Mononuclear cell (primary cell): ENCODE measurements around the gene TIAM1. TPM values are rescaled to one million over a fixed set of nuclear protein-coding genes. Genes with fewer than 3 reads are reported as not detected.

Experiments
- H3K27me3 ChIP-seq: 2 replicates; pipeline ENCODE4 v1.6.0; 2011; ENCODE audit warnings: low read length, control low read depth; ENCODE audit not compliant: insufficient read depth
- H3K4me1 ChIP-seq: 2 replicates; pipeline ENCODE4 v1.5.1; 2011; ENCODE audit warnings: mild to moderate bottlenecking, low read length, control low read depth; ENCODE audit not compliant: insufficient read depth
- H3K4me3 ChIP-seq: 2 replicates; pipeline ENCODE4 v1.5.1; 2011; ENCODE audit warnings: mild to moderate bottlenecking, low read length, moderate library complexity
- H3K9me3 ChIP-seq: 2 replicates; pipeline ENCODE4 v1.5.1; 2011; ENCODE audit warnings: low read depth, mild to moderate bottlenecking, control low read depth, low read length
- total RNA-seq: library from RNA; depleted of rRNA; stranded (reverse); fragments of >200 nt; gene quantifications from one replicate; pipeline ENCODE4 v1.2.3, GENCODE V29; 2012

Gene TIAM1
- total RNA-seq, 1 donor = 40.0 TPM

DNA sequence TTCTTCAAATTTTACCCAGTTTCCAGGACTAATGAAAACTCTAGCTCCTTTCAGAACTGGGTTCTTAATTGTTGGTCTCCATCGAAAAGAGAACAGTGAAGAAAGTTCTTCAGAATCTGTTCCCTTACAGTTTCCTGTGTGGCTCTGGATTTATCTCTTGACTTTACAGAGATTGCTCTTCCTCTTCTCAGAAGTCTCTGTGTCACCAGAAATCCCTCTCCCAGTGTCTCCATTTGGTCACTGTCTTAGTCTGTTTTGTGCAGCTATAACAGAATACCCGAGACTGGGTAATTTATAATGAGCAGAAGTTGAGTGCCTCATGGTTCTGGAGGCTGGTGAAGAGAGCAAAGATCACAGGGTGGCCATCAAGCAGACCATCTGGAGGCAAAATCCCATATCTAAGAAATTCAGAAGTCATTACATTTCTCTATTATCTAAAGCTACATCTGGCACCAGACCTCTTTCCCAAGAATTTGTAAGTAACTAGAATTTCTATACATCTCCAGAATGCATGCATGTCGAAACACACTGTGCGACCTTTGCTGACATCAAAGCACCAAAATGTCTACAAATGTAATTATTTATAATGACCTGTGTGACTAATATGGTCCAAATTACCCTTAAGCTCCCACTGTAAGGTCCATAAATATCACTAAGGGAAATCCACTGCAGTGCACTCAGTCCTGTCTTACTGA lies 240.3 kb downstream of the TIAM1 start:
- Histone ChIP-seq H3K4me1 (peaks cover 42% of the 10 kb centered on the region), H3K9me3 (no peaks in the 10 kb centered on the region), H3K4me3 (no peak overlapping the region)

DNA sequence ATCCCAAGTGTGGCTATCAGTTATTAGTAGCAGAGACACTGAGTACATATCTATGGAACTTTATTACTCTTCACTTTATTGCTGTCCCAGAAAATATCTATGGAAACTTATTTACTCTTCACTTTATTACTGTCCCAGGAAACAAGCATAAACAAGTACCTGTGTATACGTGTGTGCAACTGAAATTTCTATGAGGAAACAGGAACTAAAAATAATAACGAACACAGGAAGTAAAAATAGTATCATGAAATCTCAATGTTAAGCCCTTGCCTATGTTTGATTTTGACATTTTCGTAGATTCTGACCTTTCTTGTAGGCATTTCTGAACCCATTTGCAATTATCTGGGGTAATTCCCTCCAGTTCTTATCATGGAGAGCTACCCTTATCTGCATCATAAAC lies 240.9 kb downstream of the TIAM1 start:
- no peak overlapping the region for H3K4me3 ChIP-seq
- H3K9me3 ChIP-seq = no peaks in the 10 kb centered on the region
- H3K4me1 ChIP-seq = peaks cover 38% of the 10 kb centered on the region
- H3K27me3 ChIP-seq = no peaks in the 10 kb centered on the region

More for the DNA sequence above, 240.3 kb downstream of the TIAM1 start:
- no peaks in the 10 kb centered on the region for H3K27me3 ChIP-seq

DNA sequence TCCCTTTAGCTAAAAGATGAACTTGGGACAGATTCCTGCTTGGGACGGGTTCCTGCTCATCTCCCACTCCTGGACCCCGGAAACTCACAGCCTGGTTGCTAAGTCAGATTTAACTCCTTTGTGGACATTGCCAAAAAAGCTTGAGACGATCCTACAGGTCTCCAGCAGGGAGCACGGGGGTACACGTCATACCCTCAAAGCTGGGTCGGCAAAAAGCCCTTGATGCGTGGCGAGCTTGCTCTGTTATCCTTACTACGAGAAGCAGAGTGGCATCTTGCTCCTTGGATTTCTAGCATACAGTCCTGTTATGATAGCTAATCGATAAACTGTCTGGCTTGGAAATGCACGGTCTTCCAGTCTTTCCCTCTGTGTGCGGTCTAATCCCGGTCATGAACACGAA lies 244.9 kb downstream of the TIAM1 start:
- Histone ChIP-seq H3K27me3 (no peaks in the 10 kb centered on the region), H3K4me1 (peaks cover 21% of the 10 kb centered on the region), H3K4me3 (no peak overlapping the region), H3K9me3 (no peaks in the 10 kb centered on the region)

DNA sequence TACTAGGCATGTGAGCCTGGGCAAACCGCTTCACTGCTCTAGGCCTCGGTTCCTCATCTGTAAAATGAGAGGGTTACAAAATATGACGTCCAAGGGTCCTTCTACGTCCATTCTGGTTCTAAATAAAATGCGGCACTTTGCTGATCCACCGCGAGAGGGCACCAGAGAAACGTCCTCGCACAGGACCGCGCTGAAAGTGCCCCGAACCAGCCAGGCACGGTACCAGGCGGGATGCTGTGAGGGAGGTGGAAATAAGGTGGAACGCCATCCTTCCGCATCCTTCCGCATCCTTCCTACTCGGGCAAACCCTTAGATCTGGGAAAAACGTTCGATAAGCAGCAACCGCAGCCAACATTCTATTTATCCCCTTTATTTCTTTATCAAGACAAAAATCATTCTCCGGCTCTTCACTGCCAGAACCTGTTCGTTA lies 245.5 kb downstream of the TIAM1 start:
- H3K4me1 ChIP-seq = peaks cover 16% of the 10 kb centered on the region
- no peaks in the 10 kb centered on the region for H3K27me3 ChIP-seq
- no peaks in the 10 kb centered on the region for H3K9me3 ChIP-seq
- no peak overlapping the region for H3K4me3 ChIP-seq

DNA sequence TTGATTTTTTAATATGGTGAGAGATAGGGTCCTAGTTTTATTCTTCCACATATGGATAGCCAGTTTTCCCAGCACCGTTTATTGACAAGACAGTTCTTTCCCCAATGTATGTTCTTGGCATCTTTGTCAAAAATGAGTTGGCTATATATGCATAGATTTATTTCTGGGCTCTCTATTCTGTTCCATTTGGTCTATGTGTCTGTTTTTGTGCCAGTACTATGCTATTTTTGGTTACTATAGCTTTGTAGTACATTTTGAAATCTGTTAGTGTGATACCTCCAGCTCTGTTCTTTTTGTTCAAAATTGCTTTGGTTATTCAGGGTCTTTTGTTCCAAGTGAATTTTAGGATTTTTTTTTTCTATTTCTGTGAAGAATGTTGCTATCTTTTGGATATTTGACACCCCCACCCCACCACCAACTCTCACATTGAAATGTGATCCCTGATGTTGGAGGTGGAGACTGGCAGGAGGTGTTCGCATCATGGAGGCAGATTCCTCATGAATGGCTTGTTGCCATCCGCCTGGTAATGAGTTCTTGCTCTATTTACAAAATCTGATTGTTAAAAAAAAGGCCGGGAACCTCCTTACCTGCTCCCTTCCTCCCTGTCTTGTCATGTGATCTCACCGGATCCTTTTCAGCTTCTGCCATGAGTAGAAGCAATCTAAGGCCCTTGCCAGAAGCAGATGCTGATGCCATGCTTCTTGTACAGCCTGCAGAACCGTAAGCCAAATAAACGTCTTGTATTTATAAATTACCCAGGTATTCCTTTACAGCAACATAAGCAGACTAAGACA lies 251.0 kb downstream of the TIAM1 start:
- Histone ChIP-seq H3K4me1 (no peaks in the 10 kb centered on the region), H3K27me3 (no peaks in the 10 kb centered on the region), H3K9me3 (no peaks in the 10 kb centered on the region), H3K4me3 (no peak overlapping the region)

DNA sequence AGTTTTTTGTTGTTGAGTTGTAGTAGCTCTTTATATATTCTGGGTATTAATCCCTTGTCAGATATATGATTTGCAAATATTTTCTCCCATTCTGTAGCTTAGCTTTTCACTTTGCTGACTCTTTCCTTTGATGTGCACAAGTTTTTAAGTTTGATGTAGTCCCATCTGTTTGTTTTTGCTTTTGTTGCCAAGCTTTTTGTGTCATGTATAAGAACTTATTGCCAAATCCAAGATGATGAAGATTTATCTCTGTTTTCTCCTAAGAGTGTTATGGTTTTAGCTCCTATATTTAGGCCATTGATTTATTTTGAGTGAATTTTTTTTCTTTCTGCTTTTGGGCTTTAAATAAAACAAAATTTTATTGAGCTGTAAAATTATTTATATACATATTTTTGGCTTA lies 253.7 kb downstream of the TIAM1 start:
- Histone ChIP-seq H3K4me1 (no peaks in the 10 kb centered on the region), H3K9me3 (no peaks in the 10 kb centered on the region), H3K4me3 (no peak overlapping the region), H3K27me3 (no peaks in the 10 kb centered on the region)

DNA sequence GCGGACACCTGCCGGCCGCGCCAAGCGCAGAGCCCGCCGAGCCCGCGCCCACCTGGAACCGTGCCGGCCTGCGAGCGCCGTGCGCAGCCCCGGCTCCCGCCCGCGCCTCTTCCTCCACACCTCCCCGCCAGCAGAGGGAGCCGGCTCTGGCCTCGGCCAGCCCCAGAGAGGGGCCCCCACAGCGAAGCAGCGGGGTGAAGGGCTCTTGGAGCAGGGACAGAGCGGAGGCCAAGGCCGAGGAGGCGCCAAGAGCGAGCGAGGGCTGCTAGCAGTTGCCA lies 255.6 kb downstream of the TIAM1 start:
- no peaks in the 10 kb centered on the region for H3K27me3 ChIP-seq
- no peaks in the 10 kb centered on the region for H3K4me1 ChIP-seq
- H3K4me3 ChIP-seq = no peak overlapping the region
- H3K9me3 ChIP-seq = no peaks in the 10 kb centered on the region

DNA sequence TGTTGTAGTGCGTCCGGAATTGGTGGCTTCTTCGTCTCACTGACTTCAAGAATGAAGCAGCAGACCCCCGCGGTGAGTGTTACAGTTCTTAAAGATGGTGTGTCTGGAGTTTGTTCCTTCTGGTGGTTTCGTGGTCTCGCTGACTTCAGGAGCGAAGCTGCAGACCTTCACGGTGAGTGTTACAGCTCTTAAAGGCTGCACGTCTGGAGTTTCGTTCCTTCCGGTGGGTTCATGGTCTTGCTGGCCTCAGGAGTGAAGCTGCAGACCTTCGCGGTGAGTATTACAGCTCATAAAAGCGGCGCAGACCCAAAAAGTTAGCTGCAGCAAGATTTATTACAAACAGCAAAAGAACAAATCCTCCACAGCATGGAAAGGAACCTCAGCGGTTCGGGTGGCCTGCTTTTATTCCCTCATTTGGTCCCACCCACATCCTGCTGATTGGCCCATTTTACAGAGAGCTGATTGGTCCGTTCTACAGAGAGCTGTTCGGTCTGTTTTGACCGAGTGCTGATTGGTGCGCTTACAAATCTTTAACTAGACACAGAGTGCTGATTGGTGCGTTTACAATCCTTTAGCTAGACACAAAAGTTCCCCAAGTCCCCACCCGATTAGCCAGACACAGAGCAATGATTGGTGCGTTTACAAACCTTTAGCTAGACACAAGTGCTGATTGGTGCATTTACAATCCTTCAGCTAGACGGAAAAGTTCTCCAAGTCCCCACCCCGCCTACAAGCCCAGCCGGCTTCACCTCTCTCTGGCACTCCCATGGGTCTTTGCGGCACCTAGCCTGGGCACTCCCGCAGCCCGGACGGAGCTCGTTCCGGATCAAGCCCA lies 256.2 kb downstream of the TIAM1 start:
- H3K27me3 ChIP-seq = no peaks in the 10 kb centered on the region
- H3K4me1 ChIP-seq = no peaks in the 10 kb centered on the region
- no peaks in the 10 kb centered on the region for H3K9me3 ChIP-seq
- no peak overlapping the region for H3K4me3 ChIP-seq

DNA sequence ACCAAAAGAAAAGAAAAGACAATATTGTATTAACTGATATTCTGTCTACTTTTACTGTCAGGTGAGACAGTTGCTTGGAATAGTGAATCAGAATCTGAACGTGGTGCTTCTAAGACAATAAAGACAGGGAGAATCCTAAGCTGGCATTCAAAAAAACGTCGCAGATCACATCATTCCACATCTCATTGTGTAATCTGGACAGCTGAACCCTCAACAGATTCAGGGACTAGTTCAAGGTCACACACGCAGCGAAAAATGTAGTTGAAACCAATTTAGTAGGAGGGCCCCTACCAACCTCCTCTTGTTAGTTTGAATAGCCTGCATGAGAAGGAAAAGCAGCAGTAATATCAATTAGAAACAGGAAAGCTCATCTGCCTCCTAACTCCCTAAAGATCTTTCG lies 259.4 kb downstream of the TIAM1 start:
- no peaks in the 10 kb centered on the region for H3K27me3 ChIP-seq
- no peaks in the 10 kb centered on the region for H3K9me3 ChIP-seq
- H3K4me1 ChIP-seq = no peaks in the 10 kb centered on the region
- no peak overlapping the region for H3K4me3 ChIP-seq

DNA sequence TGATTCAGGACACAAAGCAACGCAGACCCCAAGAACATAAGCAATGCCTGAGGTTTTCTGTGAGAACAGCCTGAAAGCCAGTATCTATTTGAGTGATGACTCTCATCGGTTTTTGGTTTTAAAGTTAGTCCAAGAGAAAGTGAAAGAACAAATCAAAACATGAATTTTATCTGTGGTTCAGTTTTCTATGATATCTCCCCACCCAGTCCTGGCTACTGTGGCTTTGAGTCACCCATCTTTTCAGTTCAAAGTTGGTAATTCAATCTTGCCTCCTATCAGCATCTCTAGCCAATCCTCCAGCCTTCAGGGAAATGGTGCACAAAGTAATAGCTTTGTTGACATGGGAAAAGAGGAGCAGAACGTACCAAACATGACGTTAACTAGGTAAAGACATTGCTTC lies 265.3 kb downstream of the TIAM1 start:
- Histone ChIP-seq H3K27me3 (no peaks in the 10 kb centered on the region), H3K4me3 (no peak overlapping the region), H3K4me1 (no peaks in the 10 kb centered on the region), H3K9me3 (no peaks in the 10 kb centered on the region)

DNA sequence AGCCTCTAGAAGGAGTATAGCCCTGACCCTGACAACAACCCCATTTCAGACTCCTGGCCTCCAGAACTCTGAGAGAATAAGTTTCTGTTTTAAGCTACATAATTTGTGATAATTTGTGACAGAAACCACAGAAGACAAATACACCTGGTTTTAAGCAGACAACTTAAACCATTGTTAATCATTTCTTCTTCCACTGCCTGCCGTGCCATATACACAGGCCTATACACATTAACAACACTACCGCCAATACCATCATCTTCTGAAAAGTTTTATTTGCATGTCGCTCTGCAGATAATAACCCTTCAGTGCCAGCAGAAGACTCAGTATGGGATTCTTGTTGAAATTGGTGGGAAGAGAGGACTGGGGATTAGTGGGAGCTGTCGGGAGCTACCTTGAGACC lies 265.8 kb downstream of the TIAM1 start:
- Histone ChIP-seq H3K9me3 (no peaks in the 10 kb centered on the region), H3K4me1 (no peaks in the 10 kb centered on the region), H3K27me3 (no peaks in the 10 kb centered on the region), H3K4me3 (no peak overlapping the region)

DNA sequence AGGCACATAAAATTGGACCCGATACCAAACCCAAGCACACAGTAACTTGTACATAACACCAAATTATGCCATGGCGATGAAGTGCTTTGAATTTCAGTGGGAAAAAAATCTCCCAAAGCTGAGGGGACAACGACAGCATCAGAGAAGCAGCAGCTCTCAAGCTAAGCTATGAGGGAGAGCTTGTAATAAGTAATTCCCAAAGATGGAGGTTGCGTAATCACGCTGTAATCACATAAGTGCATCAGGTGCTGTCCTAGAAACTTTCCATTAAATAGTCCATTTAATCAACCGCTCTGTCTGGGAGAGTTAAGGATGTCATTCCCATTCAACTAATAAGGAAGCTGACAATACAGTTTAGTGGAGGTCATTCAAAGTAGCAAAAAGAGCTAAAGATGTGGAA lies 268.2 kb downstream of the TIAM1 start:
- no peaks in the 10 kb centered on the region for H3K9me3 ChIP-seq
- no peaks in the 10 kb centered on the region for H3K27me3 ChIP-seq
- H3K4me3 ChIP-seq = no peak overlapping the region

DNA sequence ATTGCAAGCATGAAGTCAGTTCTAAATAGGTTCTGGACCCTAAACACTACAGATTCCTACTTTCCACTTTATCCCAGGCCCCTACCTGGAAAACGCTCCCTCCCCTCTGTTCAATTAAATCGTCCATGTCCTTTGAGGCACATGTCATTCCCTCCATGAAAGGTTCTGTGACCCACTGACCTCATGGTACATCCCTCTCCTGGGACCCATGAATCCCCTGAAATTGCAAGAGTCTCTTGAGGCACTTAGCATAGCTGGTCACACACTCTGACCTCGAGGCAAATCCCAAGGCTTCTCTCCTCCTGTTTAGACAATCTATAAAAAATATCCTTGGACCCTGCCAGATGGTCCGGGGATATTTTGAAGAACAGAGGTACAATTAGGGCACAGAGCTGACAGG lies 271.5 kb downstream of the TIAM1 start:
- Histone ChIP-seq H3K27me3 (no peaks in the 10 kb centered on the region), H3K4me3 (no peak overlapping the region), H3K4me1 (no peaks in the 10 kb centered on the region), H3K9me3 (no peaks in the 10 kb centered on the region)

More for the DNA sequence above, 268.2 kb downstream of the TIAM1 start:
- no peaks in the 10 kb centered on the region for H3K4me1 ChIP-seq
